T follicular helper cell (primary cell): ENCODE data around the gene STON2.

Experiments
- DNase-seq: peaks from one replicate; pipeline ENCODE4 v3.0.0-alpha.2; 2020; ENCODE audit warnings: low read depth

The STON2 gene

DNA sequence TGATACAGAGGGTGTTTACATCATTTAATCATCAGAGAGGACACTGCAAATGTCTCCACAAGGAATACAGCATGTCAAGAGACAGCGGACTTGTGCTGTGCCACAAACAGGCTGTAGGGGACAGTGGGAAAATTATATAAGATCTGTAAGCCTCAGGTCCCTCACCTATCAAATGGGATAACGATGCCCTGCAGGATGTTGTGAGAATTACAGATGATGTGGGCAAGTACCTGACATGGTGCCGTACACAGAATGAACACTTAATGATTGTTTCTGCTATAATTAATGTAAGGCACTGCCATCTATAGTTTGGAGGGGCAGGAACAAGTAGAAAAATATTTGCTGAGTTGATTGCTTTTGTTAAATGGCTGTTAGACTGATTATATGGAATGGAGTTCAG lies 97.5 kb downstream of the STON2 start:
- DNase-seq = no peak

DNA sequence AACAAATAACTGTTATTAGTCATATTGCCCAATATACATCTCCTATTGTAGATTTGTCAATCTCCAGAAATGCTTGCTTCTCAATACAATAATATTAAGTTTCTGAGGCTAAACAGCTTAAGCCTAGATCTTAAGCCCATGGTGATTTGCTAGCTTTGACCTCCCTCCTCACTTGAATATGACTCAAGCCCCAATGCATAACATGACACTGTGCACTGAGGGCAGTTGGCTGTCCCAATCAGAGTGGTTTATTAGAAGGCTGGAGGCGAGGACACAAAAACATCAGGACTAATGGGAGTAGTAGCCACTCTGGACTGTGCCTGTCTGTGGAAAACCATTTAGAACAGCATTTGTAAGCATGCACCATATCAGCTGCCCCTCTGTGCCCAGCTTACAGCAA lies 98.3 kb downstream of the STON2 start:
- DNase-seq = no peak

DNA sequence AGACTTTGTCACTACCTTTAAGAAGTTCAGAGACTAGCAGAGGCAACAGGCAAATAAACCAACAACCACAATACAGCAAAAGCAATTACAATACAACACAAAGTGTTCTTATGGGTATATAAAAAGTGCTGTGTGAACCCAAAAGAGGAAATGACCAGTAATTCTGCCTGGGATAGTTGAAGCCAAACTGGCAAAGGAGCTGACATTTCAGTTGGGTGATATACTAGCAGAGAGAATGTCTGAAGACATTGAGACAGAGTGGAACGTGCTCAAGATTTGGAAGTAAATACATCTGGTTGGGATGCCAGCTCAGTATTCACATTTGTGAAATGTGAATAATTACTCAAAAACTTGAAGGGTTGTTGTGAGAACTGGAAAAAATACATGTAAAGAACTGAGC lies 98.8 kb downstream of the STON2 start:
- DNase-seq = no peak

DNA sequence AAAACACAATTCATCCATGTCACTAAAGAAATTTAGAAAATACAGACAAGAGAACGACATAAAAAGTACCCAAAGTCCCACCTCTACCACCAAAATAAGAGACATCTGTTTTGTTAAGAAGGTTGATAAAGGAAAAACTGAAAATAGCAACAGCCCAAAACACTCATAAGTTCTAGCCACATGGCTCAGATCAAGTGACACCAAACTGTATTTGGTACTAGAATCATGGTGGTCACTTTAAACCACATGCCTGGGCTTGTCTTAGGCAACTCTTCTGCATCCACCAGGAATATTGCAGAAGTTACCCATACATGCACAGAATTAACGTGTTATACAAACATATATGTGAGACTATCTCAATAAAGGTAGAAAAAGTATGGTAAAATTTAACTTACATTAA lies 101.2 kb downstream of the STON2 start:
- no peak for DNase-seq

DNA sequence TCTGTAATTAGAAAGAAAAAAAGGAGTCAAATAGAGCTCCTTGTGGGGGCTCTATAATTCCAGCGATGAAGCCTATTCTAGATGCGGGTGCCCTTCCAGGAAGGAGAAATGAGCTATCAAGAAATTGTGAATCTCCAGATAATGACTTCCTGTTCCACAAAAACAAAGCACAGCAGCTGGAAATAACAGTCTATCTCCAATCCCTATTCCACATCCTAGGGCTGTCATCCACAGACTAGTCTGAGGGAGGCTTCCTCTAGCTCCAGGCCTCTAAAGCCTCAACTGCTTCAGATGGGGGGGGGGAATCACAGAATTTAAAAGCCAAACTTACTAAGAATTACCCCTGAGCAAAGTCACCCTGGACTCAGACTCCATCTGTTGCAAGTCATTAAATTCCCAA lies 102.0 kb downstream of the STON2 start:
- DNase-seq = no peak

DNA sequence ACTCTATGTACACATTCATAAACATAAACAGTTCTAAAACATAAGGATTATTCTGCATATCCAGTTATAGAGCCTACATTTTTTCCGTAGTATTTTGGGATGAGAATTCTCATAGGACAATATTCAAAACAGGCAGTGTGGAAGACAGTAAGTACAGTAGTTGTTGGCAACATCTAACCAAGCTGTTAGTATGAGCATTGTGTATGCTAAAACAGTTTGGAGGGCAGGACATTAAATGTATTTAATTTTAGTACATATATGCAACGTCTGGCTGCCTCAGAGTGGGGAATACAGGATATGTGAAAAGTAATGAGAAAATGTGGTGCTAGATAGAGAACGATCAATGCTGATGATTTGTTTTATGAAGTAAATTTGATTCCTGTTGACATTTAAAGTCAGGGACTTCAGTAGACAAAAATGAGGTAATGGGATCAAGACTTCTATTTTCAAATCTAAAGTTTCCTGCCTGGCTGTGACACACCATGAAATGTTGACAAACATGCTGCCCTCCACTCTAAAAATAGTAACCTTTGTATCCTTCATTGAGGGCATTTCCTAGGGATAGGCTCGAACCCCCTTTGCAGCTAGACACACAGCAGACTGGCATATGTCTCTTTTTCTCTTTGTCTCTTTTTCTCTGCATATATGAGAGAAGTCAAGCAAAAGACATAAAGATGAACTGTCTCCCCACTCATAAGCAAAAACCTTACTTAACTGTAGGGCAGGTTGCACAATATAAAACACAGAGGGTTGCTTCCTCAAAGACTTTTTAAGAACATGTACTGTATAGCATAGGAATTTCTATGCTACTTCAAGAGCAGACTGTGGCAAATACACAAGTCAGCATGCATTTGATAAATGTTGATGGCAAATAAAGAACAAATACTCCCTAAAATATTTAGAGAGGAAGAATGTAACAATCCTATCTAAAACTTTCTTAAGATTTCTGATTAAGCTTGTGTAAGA lies 103.9 kb downstream of the STON2 start:
- DNase-seq = no peak

DNA sequence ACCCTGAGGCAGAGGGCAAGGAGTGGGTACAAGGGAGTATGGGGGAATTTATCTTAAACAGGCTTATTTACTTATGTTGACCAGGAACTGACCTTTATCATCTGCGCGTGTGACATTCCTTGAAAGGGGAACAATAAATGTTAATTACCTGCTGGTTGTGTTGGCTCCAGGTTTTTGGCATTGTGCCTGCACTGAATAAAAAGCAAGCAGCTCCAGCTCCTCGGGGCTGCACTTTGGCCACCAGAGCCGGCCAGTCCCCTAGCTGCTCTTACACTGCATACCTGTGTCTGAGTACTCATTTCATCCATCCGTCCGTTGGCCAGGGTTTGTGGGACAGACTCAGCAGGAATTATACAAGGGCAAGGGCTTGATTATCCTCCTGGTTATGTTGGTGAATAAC lies 110.6 kb downstream of the STON2 start:
- no peak for DNase-seq

DNA sequence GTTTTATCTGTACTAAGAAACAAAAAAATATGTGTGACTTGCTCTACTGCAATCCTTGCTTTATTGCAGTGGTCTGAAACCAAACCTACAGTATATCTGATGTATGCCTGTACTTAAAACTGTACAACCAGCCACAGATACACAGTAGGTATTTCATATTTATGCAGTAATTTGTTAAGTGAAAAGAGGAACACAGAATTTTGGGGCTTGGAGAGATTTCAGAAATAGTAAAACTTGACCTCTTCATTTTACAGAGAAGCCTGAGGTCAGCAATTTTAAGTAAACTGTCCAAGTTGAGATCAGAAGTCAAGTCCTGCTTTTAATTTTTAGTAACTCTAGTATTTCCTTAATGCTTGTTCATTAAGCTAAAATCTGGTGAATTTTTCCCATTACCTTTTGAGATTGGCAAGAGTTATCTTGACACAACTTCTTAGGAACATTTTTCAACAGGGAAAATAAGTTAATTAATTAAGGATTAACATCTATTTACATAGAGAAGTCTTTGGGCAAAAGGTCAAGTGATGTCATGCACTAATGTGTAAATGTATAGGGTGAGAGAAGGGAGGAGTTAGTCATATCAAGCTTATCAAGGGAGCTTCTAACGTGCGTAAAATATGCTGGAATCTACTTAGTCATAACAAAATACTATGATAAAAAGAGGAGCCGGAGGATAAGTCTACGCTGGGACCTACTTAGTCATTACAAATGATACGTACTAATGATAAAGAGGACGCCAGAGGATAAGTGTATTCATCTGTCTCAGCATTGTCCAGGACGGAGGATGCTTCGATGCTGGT lies 113.4 kb downstream of the STON2 start:
- DNase-seq = no peak

DNA sequence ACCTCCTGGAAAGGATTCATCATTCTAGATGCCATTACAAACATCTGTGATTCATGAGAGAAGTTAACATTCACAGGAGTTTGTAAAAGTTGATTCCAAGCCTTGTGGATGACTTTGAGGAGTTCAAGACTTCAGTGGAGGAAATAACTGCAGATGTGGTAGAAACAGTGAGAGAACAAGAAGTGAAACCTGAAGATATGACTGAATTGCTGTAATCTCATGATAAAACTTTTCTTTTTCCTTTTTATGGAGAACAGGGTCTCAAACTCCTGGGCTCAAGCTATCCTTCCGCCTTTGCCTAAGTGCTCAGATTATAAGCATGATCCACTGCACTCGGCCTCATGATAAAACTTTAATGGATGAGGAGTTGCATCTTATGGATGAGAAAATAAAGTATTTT lies 114.9 kb downstream of the STON2 start:
- no peak for DNase-seq

DNA sequence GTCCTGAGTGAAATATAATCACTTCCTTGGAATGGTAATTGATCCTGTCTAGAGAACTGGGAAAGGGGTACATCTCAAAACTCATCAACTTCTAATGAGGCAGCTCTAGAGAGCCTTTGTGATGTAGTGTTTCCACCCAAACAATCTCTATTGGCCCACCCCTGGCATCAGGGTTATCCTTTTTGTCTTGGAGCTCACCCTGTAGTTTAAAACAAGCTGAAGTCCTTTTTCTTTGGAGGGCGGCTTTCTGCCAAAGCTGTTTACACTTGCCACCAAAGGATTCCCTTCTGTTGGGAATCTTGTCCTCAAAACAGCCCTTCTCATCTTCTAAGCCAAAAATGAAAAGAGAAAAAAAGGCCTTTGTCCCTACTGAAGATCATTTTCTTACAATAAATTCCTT lies 118.8 kb downstream of the STON2 start:
- DNase-seq = no peak

DNA sequence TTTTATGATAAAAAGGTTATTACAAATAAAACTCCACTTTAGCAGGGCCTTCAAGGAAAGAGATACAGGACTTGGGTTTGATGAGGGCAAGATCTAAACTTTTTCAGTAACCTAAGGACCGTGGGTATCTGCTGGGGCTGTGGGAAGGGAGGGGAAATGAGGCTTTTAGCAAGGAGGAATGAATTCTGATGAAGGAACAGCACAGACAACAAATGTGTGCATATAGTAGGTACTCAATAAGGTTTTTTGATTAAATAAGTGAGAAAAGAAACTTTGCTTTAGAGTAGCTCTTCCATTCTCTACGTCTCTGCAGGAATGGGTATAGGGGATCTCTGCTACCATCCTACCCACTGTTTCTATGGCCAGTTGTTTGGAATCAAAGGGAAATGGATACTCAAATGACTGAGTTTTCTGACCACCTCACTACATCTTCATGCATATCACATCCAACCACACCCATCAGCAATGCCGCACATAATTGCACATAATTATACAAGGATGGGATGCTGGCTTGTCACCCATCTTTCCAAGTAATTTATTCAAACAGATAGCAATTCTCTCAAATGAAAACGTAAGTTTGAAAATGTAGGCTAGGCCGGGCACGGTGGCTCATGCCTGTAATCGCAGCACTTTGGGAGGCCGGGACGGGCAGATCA lies 119.9 kb downstream of the STON2 start:
- DNase-seq = no peak

DNA sequence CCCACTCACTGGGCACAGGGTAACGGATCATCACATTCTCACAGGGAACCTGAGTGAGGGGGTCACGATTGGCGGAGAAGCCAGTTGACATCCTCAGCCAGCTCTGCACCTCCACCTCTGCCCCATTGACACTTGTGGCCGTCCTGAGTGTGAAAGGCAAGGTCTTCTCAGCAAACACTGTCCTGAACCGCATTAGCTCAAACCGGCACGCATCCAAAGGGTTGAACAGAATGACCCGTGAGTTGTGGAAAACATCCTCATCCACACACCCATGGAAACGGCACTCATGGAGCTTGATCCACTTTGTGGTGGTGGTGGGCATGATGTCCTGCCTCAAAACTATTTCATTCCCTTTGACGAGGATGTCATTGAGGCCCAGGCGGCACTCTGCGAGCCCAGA lies 123.0 kb downstream of the STON2 start:
- no peak for DNase-seq

DNA sequence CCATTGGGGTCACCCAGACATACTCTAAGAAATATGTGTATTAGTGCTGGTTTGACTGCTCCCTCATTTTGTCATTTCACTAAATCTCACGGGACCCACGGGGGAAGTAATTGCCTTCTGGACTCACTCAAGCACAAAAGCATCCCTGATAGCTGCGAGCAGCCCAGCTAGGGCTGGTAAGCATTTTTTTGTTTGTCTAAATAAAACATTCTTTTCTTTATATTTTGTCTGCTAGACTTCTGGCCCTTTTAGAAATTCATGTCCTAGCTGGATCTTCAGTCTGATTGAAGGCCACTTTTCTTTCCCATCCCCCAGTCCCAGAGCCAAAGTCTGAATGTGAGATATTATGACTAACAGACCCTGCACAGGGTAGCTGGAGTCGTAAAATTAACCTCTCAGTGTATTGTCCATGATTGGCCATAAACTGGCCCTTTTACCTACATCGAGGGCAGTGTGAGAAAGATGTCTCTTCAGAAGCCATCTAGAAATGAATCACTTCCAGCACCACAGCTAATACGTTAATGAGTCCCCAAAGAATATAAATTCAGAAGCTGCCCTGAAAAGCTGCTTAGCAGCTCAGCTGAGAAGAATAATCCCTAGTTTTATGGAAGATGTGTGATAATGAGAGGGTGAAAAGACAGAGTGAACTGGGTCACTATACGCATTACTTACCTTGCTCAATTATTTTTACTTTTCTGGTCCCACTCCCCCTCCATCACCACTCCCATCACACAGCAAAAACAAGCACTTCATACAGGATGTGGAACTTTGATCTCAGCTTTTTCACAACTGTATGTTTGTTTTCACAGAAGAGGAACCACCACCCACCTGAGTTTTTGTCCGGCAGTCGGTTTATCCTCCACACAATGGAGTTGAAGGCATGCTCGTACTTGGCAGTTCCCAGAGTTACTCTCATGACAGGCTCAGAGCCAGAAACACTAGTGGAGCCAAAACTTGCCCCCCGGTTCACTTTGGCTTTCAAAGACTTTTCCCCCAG lies 123.8 kb downstream of the STON2 start:
- DNase-seq = no peak

DNA sequence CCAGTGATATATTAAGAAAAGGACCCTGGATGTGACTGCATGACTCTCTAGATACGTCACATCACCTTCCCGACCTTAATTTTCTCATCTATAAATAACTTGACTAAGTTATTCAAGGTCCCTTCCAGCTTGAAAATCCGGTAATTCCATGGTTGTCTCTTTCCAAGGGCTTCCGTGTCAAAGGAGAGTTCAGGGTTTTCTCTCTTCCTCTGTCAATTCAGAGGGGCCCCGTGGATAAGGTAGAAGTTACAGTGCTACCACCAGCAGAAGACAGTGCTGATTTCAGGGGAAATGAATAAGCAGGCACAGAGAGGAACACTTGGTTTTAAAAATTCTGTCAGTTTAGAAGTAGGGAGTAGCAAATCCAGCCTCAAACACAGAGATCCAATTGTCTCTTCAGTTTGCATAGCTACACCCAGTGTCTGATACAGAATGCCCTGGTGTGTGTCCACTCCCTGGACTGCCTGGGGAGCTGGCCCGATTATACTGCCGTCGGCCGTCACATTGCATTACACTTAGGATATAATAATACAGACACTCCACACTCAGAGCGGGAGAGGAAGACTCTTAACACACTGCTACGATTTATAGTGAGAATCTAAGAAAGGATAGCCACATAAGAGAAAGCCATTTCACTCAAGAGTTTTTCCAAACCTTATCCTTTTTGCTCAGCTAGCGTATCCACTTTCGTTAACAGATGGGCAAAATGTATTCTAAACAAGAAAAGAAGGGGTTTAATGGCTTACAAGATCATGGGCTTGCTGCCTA lies 124.6 kb downstream of the STON2 start:
- no peak for DNase-seq

DNA sequence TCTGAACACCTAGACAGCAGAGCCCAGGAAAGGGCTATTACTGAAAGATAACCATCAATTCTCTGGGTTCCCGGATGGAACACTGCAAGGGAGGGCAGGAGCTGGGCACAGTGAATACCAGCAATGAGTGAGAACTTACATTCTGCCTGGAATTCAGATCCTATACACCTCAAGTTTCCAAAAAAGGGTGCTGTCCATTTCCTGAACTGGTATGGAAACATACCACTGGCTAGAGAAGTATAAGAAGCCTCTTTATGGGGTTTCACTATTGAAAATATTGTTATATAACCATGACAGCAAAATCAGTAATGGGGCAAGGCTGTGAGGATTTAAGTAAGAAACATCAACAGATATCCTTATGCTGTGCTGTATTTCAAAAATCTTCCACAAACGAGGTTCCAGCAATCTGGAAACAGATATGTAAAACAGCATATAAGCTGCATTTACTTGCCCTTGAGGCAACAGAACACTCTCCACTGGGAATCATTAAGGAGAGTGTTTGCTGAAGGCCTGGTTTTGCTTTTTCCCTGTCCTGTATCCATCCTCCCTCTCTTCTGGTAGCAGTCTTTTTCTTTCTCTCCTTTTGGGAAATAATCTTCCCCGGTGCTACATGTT lies 126.1 kb downstream of the STON2 start:
- no peak for DNase-seq

DNA sequence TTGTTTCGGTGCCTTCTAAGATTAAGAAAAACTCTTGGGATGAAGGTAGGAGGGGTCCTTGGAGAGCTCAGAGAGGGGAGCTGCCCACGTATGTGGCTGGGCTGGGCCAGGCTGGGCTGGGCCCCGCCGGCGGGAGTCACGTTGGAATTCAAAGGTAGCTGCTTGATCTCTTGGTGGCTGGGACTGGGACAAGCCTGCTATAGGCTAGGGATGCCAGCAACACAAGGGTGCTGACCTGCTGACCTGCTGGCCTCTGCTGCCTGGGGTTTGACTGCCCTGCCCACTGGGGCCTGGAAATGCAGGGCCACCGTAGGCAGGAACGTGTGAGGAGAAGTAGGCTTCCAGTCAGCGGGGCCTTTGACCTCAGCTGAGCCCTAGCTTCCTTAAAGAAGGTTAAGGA lies 126.6 kb downstream of the STON2 start:
- DNase-seq = no peak

DNA sequence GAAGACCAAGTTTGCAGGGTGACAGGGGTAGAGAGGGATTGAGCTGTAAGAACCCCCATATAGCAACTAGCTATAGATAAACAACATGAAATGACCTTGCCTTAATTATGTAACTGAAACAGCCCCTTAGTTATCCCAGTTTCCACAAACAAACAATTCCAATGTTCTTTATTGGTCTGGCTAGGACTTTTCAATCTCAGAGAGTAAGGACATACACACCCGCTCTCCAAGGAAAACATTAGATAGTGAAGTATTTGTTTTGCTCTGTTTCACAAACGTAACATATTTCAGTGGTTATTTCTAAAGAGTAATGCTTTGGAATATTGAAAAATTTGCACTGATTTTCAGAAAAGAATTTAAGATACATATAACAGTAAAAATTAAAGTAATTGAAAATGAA lies 127.8 kb downstream of the STON2 start:
- DNase-seq = no peak

DNA sequence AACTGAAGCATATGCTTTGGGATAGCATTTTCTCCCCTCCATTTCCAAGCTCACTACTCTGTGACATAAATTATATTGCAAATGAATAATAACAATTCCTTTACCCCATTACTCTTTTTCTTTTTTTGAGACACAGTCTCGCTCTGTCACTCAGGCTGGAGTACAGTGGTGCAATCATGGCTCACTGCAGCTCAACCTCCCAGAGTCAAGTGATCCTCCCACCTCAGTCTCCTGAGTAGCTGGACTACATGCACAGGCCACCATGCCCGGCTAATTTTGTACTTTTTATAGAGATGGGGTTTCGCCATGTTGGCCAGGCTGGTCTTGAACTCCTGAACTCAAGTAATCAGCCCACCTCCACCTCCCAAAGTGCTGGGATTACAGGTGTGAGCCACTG lies 130.1 kb downstream of the STON2 start:
- no peak for DNase-seq

DNA sequence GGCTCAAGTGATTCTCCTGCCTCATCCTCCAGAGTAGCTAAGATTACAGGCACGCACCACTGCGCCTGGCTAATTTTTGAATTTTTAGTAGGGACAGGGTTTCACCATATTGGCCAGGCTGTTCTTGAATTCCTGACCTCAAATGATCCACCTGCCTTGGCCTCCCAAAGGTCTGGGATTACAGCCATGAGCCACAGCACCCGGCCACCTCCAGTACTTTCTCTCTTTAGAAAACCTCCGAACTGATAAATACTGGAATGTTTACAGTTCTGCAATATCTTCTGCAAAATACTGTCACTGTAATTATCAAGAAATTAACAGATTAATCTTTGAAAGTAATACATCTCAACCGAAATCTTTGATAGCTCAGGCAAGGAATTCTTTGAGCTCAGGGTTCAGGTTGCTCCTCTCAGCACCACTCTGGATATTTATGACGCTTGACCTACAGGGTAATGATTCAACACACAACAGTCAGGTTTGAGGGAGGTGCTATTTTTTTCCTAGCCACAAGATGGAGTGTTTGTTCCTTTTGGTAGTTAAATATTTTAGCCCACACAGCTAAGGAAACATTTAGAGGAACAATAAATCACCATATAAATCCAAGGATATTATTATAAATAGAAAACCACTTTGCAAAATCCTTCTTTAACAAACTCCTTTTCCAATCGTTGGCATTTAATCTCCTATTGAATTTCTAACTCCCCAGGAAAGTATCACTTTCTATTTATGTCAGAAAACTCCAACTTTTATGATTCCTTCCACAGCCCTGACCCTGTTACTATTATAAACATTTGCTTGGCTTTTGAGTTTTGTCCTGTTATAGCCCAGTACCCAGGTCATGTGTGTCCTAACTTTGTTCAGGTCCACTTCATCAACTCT lies 130.8 kb downstream of the STON2 start:
- no peak for DNase-seq
